CD14-positive monocyte (primary cell): ENCODE measurements around the gene DES. TPM values are rescaled to one million over a fixed set of nuclear protein-coding genes. Genes with fewer than 3 reads are reported as not detected.

Experiments used
- DNase-seq, 3 donors: peaks; one replicate each; pipeline ENCODE4 v3.0.0-alpha.2; 2011 to 2022
- H2AFZ ChIP-seq: 2 replicates; pipeline ENCODE4 v1.6.0; 2012; ENCODE audit warnings: mild to moderate bottlenecking, low read depth, low read length, inconsistent platforms; ENCODE audit not compliant: insufficient read depth, poor library complexity, severe bottlenecking
- H3K27ac ChIP-seq, 2 donors: 1 replicate in 1 of 2; 2 replicates in 1 of 2; pipeline ENCODE4 v1.5.1; 2012 to 2013; ENCODE audit warnings: low read length in 2 of 2, control low read depth in 1 of 2, inconsistent platforms in 1 of 2, low read depth in 1 of 2, mild to moderate bottlenecking in 1 of 2
- H3K27me3 ChIP-seq, 2 donors: one replicate each; pipeline versions ENCODE4 v1.6.0 to v1.6.1; 2011 to 2013; ENCODE audit warnings: low read length in 2 of 2; ENCODE audit not compliant: control insufficient read depth in 2 of 2, insufficient read depth in 2 of 2
- H3K36me3 ChIP-seq, 2 donors: replicated peaks in 1 of 2; 1 replicate in 1 of 2; 2 replicates in 1 of 2; pipeline versions ENCODE4 v1.5.1 to v1.6.1; 2012 to 2013; ENCODE audit warnings: low read length in 2 of 2, control low read depth in 1 of 2, inconsistent platforms in 1 of 2, mild to moderate bottlenecking in 1 of 2; ENCODE audit not compliant: insufficient read depth in 2 of 2, control insufficient read depth in 1 of 2
- H3K4me1 ChIP-seq, 2 donors: 1 replicate in 1 of 2; 2 replicates in 1 of 2; pipeline versions ENCODE4 v1.5.1 to v1.6.1; 2012 to 2013; ENCODE audit warnings: low read length in 2 of 2, control low read depth in 1 of 2, inconsistent platforms in 1 of 2, mild to moderate bottlenecking in 1 of 2, moderate library complexity in 1 of 2; ENCODE audit not compliant: insufficient read depth in 2 of 2, control insufficient read depth in 1 of 2
- H3K4me2 ChIP-seq: replicated peaks from 2 replicates; pipeline ENCODE3; 2012; ENCODE audit warnings: low read length, moderate library complexity, mild to moderate bottlenecking; ENCODE audit not compliant: poor library complexity, severe bottlenecking; ENCODE audit errors: extremely low read depth
- H3K4me3 ChIP-seq, 3 experiments: fragments of 200-600 bp in 1 of 3; sonication (generic) in 1 of 3; replicated peaks in 1 of 3; 1 replicate in 2 of 3; 2 replicates in 1 of 3; pipeline ENCODE4 v1.5.1; 2011 to 2013; ENCODE audit warnings: low read length in 3 of 3, mild to moderate bottlenecking in 3 of 3, control low read depth in 2 of 3, low read depth in 2 of 3, inconsistent platforms in 1 of 3, moderate library complexity in 1 of 3
- H3K79me2 ChIP-seq: 2 replicates; pipeline ENCODE4 v1.6.0; 2012; ENCODE audit warnings: mild to moderate bottlenecking, control low read depth, inconsistent platforms, low read length, moderate library complexity; ENCODE audit not compliant: insufficient read depth
- H3K9ac ChIP-seq: 2 replicates; pipeline ENCODE4 v1.6.0; 2017; ENCODE audit warnings: low read length, mild to moderate bottlenecking; ENCODE audit not compliant: insufficient read depth, poor library complexity, severe bottlenecking
- H3K9me3 ChIP-seq, 2 donors: replicated peaks in 1 of 2; 1 replicate in 1 of 2; 2 replicates in 1 of 2; pipeline versions ENCODE4 v1.5.1 to v1.6.1; 2012 to 2013; ENCODE audit warnings: low read length in 2 of 2, control low read depth in 1 of 2; ENCODE audit not compliant: control insufficient read depth in 1 of 2, insufficient read depth in 1 of 2
- H4K20me1 ChIP-seq: 2 replicates; pipeline ENCODE4 v1.6.0; 2012; ENCODE audit warnings: mild to moderate bottlenecking, low read length, control low read depth, moderate library complexity; ENCODE audit not compliant: insufficient read depth
- H3K27ac Mint-ChIP-seq, 7 donors: one replicate each; pipeline ENCODE4 v1.8.0; 2020; ENCODE audit warnings: mild to moderate bottlenecking in 7 of 7, mixed read lengths in 7 of 7, moderate library complexity in 6 of 7, inconsistent platforms in 2 of 7
- H3K27me3 Mint-ChIP-seq, 3 donors: one replicate each; pipeline ENCODE4 v1.8.0; 2021 to 2022; ENCODE audit warnings: low read depth in 3 of 3, mild to moderate bottlenecking in 3 of 3, mixed read lengths in 3 of 3, moderate library complexity in 3 of 3, inconsistent platforms in 1 of 3
- H3K36me3 Mint-ChIP-seq, 2 donors: one replicate each; pipeline ENCODE4 v1.8.0; 2020; ENCODE audit warnings: mixed read lengths in 2 of 2, inconsistent platforms in 1 of 2, mild to moderate bottlenecking in 1 of 2
- H3K4me1 Mint-ChIP-seq: one replicate; pipeline ENCODE4 v1.8.0; 2020; ENCODE audit warnings: mild to moderate bottlenecking, mixed read lengths
- H3K4me3 Mint-ChIP-seq, 2 donors: one replicate each; pipeline ENCODE4 v1.8.0; 2020; ENCODE audit warnings: mild to moderate bottlenecking in 2 of 2, mixed read lengths in 2 of 2, moderate library complexity in 1 of 2
- H3K9me3 Mint-ChIP-seq, 7 donors: one replicate each; pipeline ENCODE4 v1.8.0; 2020 to 2022; ENCODE audit warnings: mixed read lengths in 7 of 7, mild to moderate bottlenecking in 6 of 7, moderate library complexity in 6 of 7, inconsistent platforms in 2 of 7
- WGBS: methylation state at CpG from one replicate; pipeline ENCODE4 v1.1.5; 2013; ENCODE audit warnings: missing lambda C conversion rate; ENCODE audit not compliant: insufficient coverage; 5-methylcytosine and 5-hydroxymethylcytosine counted together
- intact Hi-C, 2 donors: fragments of 100-400 bp; cut with micrococcal nuclease; formaldehyde crosslinking; loops; one replicate each; pipeline versions ENCODE4 v1.15.0 to v1.15.1; 2023
- polyA plus RNA-seq, 3 donors: library from polyadenylated mRNA; depleted of rRNA in 1 of 3; unstranded in 2 of 3; stranded (reverse) in 1 of 3; fragments of 300-500 nt in 2 of 3; fragments of >200 nt in 1 of 3; fragmentation: Illumina TruSeq in 2 of 3; gene quantifications; 1 replicate in 2 of 3; 2 replicates in 1 of 3; pipeline ENCODE4 v1.2.3, GENCODE V29; 2012 to 2021
- TF ChIP-seq, protein P1 (sequence below): fragments of 200-600 bp; IDR thresholded peaks from one replicate; pipeline ENCODE4 v1.8.0; 2022; ENCODE audit warnings: antibody characterized with exemption, mild to moderate bottlenecking

Gene DES
- polyA plus RNA-seq, 3 donors: 2.4 to 4.0 (median 2.4) TPM

- intact Hi-C loops: loop anchor here (5.0 kb wide), 2 partner anchors 68 to 73 kb away; no protein-coding TSS in a partner anchor
- Mint-ChIP-seq H3K4me1 (peaks cover 8% of the 10 kb centered on the region), H3K27me3 (peaks cover 2 to 7% (median 4%) of the 10 kb centered on the region in 3 donors), H3K4me3 (no peak overlapping the region), H3K9me3 (no peaks in the 10 kb centered on the region), H3K27ac (no peak overlapping the region), H3K36me3 (no peaks in the 10 kb centered on the region)
- Histone ChIP-seq H3K27me3 (no peaks in the 10 kb centered on the region), H3K9ac (no peak overlapping the region), H3K9me3 (no peaks in the 10 kb centered on the region), H3K27ac (no peak overlapping the region), H3K4me1 (peaks cover 0 to 6% of the 10 kb centered on the region in 2 donors), H3K79me2 (no peaks in the 10 kb centered on the region), H2AFZ (no peak overlapping the region), H3K4me3 (no peak overlapping the region), H3K4me2 (no peak overlapping the region), H3K36me3 (no peaks in the 10 kb centered on the region), H4K20me1 (no peaks in the 10 kb centered on the region)
- WGBS: 70% methylated on average over 9 of the region's 14 CpGs
- TF ChIP-seq, protein P1, sequence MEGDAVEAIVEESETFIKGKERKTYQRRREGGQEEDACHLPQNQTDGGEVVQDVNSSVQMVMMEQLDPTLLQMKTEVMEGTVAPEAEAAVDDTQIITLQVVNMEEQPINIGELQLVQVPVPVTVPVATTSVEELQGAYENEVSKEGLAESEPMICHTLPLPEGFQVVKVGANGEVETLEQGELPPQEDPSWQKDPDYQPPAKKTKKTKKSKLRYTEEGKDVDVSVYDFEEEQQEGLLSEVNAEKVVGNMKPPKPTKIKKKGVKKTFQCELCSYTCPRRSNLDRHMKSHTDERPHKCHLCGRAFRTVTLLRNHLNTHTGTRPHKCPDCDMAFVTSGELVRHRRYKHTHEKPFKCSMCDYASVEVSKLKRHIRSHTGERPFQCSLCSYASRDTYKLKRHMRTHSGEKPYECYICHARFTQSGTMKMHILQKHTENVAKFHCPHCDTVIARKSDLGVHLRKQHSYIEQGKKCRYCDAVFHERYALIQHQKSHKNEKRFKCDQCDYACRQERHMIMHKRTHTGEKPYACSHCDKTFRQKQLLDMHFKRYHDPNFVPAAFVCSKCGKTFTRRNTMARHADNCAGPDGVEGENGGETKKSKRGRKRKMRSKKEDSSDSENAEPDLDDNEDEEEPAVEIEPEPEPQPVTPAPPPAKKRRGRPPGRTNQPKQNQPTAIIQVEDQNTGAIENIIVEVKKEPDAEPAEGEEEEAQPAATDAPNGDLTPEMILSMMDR: peak; percentile 90
- peak; percentile 15 to 38 (median 37) for DNase-seq
Measured at GRCh38 chr2:219459460-219460311, 41.5 kb downstream of the DES start.

DNA sequence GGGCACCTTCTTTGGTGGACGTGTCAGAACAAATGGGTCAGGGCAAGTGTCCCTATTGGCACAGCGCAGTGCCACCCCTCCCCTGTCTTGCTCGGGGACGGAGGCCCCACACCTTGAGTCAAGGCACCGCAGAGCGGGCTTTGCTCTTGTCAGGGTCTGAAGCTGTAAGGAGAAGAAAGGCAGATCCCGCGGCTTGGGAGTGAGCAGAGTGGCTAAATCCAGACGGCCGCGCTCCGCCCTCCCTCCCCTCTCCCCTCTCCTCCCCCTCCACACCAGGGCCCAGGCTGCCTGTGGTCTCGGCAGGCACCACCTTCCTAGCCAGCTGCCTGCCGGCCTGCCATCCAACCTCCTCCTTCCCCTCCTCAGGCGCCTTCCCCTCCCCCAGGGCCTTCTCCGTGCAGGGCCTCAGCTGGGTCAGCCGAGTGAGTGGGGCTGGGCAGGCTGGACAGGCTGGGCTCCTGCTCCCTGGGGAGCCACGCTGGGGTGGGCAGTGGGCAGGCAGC, 42.3 kb downstream of the DES start:
- intact Hi-C loops: loop anchor here in 1 of 2 donors (5.0 kb wide), 1 partner anchor 67 kb away; no protein-coding TSS in a partner anchor
- H3K9ac ChIP-seq: no peak overlapping the region
- no peaks in the 10 kb centered on the region for H4K20me1 ChIP-seq
- Mint-ChIP-seq H3K4me3 (no peak overlapping the region), H3K4me1 (peaks cover 7% of the 10 kb centered on the region), H3K36me3 (no peaks in the 10 kb centered on the region), H3K27ac (no peak overlapping the region), H3K27me3 (peaks cover 2 to 7% (median 4%) of the 10 kb centered on the region in 3 donors), H3K9me3 (no peaks in the 10 kb centered on the region)
- no peaks in the 10 kb centered on the region for H3K79me2 ChIP-seq
- no peaks in the 10 kb centered on the region for H3K36me3 ChIP-seq
- no peaks in the 10 kb centered on the region for H3K9me3 ChIP-seq
- TF ChIP-seq, protein P1: no peak
- no peak overlapping the region for H3K4me3 ChIP-seq
- DNase-seq: no peak
- no peak overlapping the region for H3K4me2 ChIP-seq
- H3K27ac ChIP-seq: no peak overlapping the region
- peaks cover 0 to 5% of the 10 kb centered on the region in 2 donors for H3K4me1 ChIP-seq
- H3K27me3 ChIP-seq: no peaks in the 10 kb centered on the region
- H2AFZ ChIP-seq: no peak overlapping the region
- WGBS: 64% methylated on average over 7 of the region's 18 CpGs
